ENCODE measurements around the gene SCAMP2. TPM values are rescaled to one million over a fixed set of nuclear protein-coding genes. Genes with fewer than 3 reads are reported as not detected.

Gene SCAMP2
- polyA plus RNA-seq, 3 donors: 124 to 158 (median 124) TPM

DNA sequence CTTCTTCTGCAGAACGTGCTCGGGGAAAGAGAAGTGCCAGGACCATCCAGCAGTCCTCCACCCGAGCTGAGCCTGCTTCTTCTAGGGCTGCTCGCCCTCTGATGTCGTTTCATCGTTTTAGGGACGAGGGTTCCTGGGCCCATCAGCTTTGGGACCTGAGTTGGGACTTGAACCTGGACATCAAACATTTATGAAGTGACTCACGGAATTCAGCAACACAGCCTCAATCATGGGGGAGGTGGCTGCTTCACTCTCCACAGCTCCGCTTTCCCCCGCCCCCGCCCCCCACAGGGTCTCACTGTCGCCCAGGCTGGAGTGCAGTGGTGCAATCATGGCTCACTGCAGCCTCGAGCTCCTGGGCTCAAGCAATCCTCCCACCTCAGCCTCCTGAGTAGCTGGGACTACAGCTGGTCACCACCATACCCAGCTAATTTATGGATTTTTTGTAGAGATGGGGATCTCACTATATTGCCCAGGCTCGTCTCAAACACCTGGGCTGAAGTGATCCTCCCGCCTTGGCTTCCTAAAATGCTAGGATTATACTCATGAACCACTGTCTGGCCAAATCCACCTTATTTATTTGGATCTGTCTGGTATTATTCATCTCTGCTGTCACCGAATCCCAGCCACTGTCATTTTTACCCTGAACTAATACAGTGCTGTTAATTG is 725 bp upstream of the SCAMP2 start:
- peak overlapping the region; percentile 76 to 82 (median 77) for H3K4me3 ChIP-seq (replicated peaks in 1 of 3; ENCODE audit: low read depth in 2 of 3, low read length in 3 of 3)
- H3K36me3 ChIP-seq (replicated peaks in 1 of 2; ENCODE audit: control insufficient read depth in 1 of 2, insufficient read depth in 2 of 2, low read length in 2 of 2): no peaks in the 10 kb centered on the region
- no peaks in the 10 kb centered on the region for H3K36me3 Mint-ChIP-seq
- peaks cover 1 to 4% (median 1%) of the 10 kb centered on the region in 3 donors for H3K27me3 Mint-ChIP-seq (ENCODE audit: low read depth in 3 of 3)
- peaks cover 0 to 1% (median 0%) of the 10 kb centered on the region in 7 donors for H3K9me3 Mint-ChIP-seq
- H4K20me1 ChIP-seq (ENCODE audit: insufficient read depth, low read length): peaks cover 38% of the 10 kb centered on the region
- peak overlapping the region; percentile 51 to 98 for H3K27ac ChIP-seq (ENCODE audit: low read depth in 1 of 2, low read length in 2 of 2)
- intact Hi-C loops (cut with micrococcal nuclease): loop anchor here in 1 of 2 donors (2.0 kb wide), 1 partner anchor 63 kb away; no protein-coding TSS in a partner anchor
- H3K27me3 ChIP-seq (ENCODE audit: control insufficient read depth in 2 of 2, insufficient read depth in 2 of 2, low read length in 2 of 2): no peaks in the 10 kb centered on the region
- peak overlapping the region; percentile 85 to 99 (median 92) for H3K27ac Mint-ChIP-seq
- TF ChIP-seq, protein P1, sequence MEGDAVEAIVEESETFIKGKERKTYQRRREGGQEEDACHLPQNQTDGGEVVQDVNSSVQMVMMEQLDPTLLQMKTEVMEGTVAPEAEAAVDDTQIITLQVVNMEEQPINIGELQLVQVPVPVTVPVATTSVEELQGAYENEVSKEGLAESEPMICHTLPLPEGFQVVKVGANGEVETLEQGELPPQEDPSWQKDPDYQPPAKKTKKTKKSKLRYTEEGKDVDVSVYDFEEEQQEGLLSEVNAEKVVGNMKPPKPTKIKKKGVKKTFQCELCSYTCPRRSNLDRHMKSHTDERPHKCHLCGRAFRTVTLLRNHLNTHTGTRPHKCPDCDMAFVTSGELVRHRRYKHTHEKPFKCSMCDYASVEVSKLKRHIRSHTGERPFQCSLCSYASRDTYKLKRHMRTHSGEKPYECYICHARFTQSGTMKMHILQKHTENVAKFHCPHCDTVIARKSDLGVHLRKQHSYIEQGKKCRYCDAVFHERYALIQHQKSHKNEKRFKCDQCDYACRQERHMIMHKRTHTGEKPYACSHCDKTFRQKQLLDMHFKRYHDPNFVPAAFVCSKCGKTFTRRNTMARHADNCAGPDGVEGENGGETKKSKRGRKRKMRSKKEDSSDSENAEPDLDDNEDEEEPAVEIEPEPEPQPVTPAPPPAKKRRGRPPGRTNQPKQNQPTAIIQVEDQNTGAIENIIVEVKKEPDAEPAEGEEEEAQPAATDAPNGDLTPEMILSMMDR (IDR thresholded peaks at IDR 0.05): no peak
- peak overlapping the region; percentile 89 for H2AFZ ChIP-seq (ENCODE audit: insufficient read depth, low read depth, low read length, poor library complexity, severe bottlenecking)
- H3K79me2 ChIP-seq (ENCODE audit: insufficient read depth, low read length): peaks cover 42% of the 10 kb centered on the region
- peak in 2 of 3 donors; percentile 12 to 20 for DNase-seq
- H3K4me1 ChIP-seq (ENCODE audit: control insufficient read depth in 1 of 2, insufficient read depth in 2 of 2, low read length in 2 of 2): peaks cover 44 to 49% of the 10 kb centered on the region in 2 donors
- H3K9me3 ChIP-seq (replicated peaks in 1 of 2; ENCODE audit: control insufficient read depth in 1 of 2, insufficient read depth in 1 of 2, low read length in 2 of 2): no peaks in the 10 kb centered on the region
- H3K9ac ChIP-seq (ENCODE audit: insufficient read depth, low read length, poor library complexity, severe bottlenecking): peak overlapping the region; percentile 89
- peaks cover 43% of the 10 kb centered on the region for H3K4me1 Mint-ChIP-seq
- WGBS (ENCODE audit: insufficient coverage): 8% methylated on average over 11 of the region's 16 CpGs
- peak overlapping the region; percentile 94 for H3K4me2 ChIP-seq (replicated peaks; ENCODE audit: extremely low read depth, low read length, poor library complexity, severe bottlenecking)
- H3K4me3 Mint-ChIP-seq: peak overlapping the region; percentile 89 to 91

DNA sequence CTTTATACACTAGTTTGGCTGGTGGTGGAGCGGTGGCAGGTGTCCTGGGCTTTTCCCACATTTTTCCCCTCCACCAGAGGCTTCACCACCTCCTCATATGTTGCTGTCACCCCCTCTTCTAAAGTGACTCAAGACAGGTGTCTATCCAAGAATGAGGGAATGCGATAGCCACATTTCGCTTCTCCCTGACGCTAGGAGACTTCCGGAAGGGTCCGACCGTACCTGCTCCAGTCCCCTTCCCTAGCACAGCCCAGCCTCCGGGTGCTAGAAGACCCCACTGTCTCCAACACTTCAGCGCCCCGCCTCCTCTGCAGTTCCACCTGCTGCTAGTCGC is 496 bp downstream of the SCAMP2 start:
- intact Hi-C loops (cut with micrococcal nuclease): loop anchor here in 1 of 2 donors (2.0 kb wide), 1 partner anchor 64 kb away; no protein-coding TSS in a partner anchor
- Histone ChIP-seq H3K4me3 (replicated peaks in 1 of 3; ENCODE audit: low read depth in 2 of 3, low read length in 3 of 3) (peak overlapping the region; percentile 76 to 82 (median 77)), H4K20me1 (ENCODE audit: insufficient read depth, low read length) (peaks cover 50% of the 10 kb centered on the region), H3K9ac (ENCODE audit: insufficient read depth, low read length, poor library complexity, severe bottlenecking) (peak overlapping the region; percentile 89), H3K4me1 (ENCODE audit: control insufficient read depth in 1 of 2, insufficient read depth in 2 of 2, low read length in 2 of 2) (peaks cover 56 to 62% of the 10 kb centered on the region in 2 donors), H3K36me3 (replicated peaks in 1 of 2; ENCODE audit: control insufficient read depth in 1 of 2, insufficient read depth in 2 of 2, low read length in 2 of 2) (no peaks in the 10 kb centered on the region), H3K9me3 (replicated peaks in 1 of 2; ENCODE audit: control insufficient read depth in 1 of 2, insufficient read depth in 1 of 2, low read length in 2 of 2) (no peaks in the 10 kb centered on the region), H3K27me3 (ENCODE audit: control insufficient read depth in 2 of 2, insufficient read depth in 2 of 2, low read length in 2 of 2) (no peaks in the 10 kb centered on the region), H3K4me2 (replicated peaks; ENCODE audit: extremely low read depth, low read length, poor library complexity, severe bottlenecking) (peak overlapping the region; percentile 94), H2AFZ (ENCODE audit: insufficient read depth, low read depth, low read length, poor library complexity, severe bottlenecking) (peak overlapping the region; percentile 76), H3K27ac (ENCODE audit: low read depth in 1 of 2, low read length in 2 of 2) (peak overlapping the region; percentile 83 to 98), H3K79me2 (ENCODE audit: insufficient read depth, low read length) (peaks cover 53% of the 10 kb centered on the region)
- TF ChIP-seq, protein P1 (IDR thresholded peaks at IDR 0.05): no peak
- Mint-ChIP-seq H3K36me3 (no peaks in the 10 kb centered on the region), H3K9me3 (peaks cover 0 to 1% (median 0%) of the 10 kb centered on the region in 7 donors), H3K4me1 (peaks cover 55% of the 10 kb centered on the region), H3K4me3 (peak overlapping the region; percentile 89 to 95), H3K27ac (peak overlapping the region; percentile 95 to 99 (median 98)), H3K27me3 (ENCODE audit: low read depth in 3 of 3) (peaks cover 1 to 4% (median 1%) of the 10 kb centered on the region in 3 donors)
- 0% methylated on average over 10 of the region's 11 CpGs for WGBS (ENCODE audit: insufficient coverage)
- DNase-seq: no peak

Data from CD14-positive monocyte (primary cell).